Inferior parietal cortex (tissue), 1 donor: ENCODE results near the gene ZNF726.
A peak's percentile ranks its signal among the peaks of the same experiment; 100 is the strongest.
"Not testable (repeated sequence)": the region's sequence is repeated elsewhere in the genome, so short reads cannot be mapped to it uniquely, and the experiment has no call there.

Experiments used
- DNase-seq: peaks from one replicate; pipeline ENCODE4 v3.0.0-alpha.2; 2016; ENCODE audit errors: extremely low spot score

ZNF726 gene

DNA sequence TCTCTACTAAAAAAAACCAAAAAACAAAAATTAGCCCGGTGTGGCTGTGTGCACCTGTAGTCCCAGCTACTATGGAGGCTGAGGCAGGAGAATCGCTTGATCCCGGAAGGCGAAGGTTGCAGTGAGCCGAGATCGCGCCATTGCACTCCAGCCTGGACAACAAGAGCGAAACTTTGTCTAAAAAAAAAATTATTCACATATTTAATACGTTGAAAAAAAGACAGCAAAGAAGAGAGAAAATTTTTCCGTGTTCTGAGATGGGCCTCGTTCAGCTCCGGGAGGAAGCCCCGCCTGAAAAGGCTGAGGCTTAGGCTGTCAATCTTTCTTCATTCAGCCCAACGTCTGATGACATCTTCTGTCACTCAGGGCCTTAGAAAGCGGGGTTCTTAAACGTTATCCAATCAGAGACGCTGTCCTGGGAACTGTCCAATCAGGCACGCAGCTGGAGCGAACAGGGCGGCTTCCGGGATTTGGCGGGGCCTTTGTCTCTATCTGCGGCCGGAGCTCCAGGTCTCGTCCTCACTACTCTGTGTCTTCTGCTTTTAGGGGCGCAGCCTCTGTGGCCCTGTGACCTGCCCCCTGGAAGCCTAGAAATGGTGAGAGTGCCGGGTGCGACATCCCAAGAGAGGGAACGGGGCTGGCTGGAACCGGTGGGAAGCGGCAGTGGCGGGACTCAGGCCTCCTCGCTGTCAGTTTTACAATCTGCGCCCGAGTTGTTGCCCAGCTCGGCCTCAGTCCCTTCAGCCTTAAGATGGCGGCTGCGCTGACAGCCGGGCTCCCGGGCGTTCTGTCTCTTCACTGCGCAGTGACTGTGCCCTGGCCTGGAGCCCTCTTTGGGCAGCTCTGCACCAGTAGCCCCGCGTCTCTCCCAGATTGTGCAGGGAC lies at the start of gene ZNF726:
Gene ZNF726, plus strand, starts transcription at position 485 of the 885 bp plus-strand sequence. Its CDS starts 109 bp downstream, at position 594.
- peak; percentile 97 for DNase-seq

DNA sequence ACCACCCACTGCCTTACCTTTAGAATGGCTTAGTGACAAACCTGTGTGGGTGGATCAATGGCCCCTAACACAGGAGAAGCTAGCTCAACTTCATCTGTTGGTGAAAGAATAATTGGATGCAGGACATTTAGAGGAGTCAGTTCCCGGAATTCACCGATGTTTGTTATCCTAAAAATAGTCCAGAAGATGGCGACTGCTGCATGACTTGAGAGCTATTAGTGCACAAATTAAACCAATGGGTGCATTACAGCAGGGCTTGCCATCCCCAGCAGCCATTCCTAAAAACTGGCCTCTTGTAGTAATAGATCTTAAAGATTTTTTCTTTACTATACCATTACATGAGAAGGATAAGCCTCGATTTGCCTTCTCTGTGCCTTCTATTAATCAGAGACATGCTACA lies 46.8 kb upstream of the ZNF726 start:
- no peak for DNase-seq

DNA sequence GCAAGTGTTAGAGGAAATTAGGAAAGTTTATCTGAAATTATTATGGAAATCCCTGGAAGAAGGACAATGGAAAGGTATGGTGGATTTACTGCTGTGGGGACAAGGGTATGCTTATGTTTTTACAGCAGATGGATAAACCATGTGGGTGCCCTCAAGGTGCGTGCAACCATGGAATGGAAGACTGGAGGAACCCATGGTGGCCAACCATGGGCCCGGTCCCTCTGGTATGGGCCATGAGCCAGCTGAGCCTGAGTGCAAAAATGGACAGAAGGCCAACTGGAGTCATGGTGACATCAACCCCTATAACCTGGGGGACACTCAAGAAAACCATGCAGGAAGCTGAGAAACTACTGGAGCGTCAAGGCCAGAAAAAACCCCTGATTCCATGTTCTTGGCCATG lies 46.1 kb upstream of the ZNF726 start:
- DNase-seq: no peak

DNA sequence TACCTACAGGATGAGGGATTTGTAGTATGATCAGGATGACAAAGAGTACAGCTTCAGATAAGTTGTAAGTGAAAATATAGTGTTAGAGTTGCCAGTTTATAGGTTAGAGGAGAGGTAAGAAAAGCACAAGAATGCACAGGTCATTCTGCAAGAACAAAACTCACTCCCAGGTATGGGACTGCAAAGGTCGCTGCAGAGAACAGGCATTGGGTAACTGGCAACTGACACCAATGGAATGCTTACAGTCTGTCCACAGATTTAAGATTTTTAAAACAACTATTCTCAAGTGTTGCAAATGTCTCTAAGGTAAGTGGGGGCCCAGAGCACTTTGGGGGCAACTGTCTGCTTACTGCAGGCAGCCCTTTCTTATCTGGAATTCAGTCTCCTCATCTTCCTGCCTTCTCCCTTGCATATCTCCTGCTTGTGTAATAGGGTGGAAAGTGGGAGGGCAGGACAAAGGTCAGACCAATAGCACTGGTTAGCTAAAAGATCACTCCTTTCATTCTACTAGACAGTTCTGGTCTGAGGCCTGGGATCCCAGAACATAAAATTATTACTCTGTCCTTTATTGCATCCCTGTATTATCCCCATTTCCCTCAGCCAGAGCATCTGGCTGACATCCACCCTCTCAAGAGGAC lies 42.3 kb upstream of the ZNF726 start:
- DNase-seq: no peak

DNA sequence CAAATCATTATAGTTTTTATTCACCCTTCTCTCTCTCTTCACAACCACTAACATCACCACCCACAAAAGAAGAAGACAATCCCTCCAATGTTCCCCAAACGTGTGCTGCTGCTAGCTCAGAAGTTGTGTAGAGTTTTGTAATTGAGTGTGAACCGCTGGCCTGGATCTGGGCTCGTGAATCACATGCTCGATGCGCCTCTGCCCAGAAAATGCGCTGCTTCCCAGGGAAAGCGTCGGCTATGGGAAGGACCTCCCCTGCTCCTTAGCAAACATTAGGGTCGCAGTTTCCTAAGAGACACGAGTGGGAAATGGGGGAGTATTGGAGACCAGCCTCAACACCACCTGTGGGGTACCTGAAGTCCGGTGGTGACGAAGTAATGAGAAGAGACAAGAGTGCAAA lies 38.4 kb upstream of the ZNF726 start:
- no peak for DNase-seq

DNA sequence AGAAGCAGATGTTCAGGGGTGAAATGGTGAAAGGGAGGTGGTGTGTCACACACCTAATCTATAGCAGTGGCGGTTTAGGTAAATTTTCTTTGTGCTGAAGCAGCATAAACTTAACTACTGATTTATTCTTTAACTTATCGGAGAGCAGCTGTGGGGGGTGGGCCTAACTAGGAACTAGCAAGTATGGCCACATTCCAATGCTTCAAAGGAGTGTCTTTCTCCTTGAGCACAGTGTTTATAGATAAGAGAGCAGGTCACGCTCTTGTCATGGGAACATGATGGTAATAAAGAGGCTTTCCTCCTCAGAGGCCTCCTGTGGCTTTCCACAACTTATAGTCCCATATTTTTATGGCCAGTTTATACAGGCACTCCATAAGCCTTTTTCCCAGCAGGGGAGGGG lies 37.9 kb upstream of the ZNF726 start:
- DNase-seq: not testable (repeated sequence)

DNA sequence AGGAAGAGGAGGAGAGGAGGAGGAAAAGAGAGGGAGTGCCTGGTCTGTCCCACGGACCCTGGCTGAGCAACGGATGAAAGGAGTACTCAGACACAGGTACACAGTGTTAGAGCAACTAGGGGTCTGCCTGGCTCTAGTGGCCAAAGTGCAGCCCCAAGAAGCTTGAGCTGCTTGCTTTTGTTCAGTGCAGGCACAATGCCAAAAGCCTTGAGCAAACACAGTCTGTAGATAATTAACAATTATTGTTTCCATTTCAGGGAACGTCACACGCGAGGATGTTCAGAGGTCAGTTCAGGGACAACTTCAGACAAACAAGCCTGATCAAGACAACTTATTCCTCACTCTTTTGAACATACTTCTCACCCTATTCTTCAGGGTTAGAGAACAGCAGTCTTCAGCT lies 32.2 kb upstream of the ZNF726 start:
- DNase-seq: no peak

DNA sequence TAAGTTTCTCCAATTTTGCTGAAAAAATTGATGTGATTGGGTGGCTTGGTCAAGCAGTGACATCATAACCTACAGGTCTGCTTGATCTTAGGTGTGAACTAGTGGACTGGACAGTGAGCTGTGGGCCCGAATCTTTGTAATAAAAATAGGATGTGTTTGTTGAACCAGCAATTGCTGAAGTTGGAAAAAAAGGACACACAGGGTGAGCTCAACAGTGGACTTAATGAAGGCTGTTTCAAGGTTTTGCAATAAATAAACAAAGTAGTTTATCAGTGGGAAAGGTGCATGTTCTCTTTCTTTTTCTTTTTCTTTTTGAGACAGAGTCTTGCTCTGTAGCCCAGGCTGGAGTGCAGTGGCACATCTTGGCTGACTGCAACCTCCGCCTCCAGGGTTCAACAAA lies 30.3 kb upstream of the ZNF726 start:
- DNase-seq: no peak

DNA sequence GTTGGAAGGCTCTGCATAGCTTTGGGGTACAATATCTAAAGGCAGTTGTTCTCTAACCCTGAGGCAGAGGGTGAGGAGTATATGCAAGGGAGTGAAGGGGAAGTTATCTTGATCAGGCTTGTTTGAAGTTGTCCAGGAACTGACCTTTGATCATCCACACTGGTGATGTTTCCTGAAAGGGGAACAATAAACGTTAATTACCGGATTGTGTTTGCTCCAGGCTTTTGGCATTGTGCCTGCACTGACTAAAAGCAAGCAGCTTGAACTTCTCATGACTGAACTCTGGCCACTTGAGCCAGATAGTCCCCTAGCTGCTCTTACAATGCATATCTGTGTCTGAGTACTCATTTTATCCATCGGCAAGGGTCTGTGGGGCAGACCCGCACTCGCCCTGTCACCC lies 27.0 kb upstream of the ZNF726 start:
- no peak for DNase-seq

DNA sequence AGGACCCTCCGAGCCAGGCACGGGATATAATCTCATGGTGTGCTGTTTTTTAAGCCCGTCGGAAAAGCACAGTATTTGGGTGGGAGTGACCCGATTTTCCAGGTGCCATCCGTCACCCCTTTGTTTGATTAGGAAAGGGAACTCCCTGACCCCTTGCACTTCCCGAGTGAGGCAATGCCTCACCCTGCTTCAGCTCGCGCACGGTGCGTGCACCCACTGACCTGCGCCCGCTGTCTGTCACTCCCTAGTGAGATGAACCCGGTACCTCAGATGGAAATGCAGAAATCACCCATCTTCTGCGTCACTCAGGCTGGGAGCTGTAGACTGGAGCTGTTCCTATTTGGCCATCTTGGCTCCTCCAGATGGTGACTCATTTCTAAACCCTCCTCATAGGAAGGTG lies 18.6 kb upstream of the ZNF726 start:
- DNase-seq: not testable (repeated sequence)

DNA sequence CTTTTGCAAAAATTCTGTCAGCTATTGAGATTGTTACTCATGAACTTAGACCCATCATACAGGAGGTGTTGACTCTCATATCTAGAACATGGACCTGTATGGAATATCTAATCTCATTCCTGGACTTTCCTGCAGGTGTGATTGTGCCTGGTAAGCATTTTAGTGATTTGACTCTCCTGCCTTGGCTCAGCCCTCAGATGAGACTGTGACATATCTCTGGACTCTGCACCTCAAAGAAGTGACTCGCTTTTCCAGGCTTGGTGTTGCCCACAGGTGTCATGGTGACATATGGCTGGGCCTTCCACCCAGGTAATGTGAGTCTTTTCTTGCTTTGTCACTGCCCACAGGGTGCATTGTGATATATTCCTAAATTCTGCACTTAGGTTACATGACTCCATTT lies 17.8 kb upstream of the ZNF726 start:
- DNase-seq: no peak

DNA sequence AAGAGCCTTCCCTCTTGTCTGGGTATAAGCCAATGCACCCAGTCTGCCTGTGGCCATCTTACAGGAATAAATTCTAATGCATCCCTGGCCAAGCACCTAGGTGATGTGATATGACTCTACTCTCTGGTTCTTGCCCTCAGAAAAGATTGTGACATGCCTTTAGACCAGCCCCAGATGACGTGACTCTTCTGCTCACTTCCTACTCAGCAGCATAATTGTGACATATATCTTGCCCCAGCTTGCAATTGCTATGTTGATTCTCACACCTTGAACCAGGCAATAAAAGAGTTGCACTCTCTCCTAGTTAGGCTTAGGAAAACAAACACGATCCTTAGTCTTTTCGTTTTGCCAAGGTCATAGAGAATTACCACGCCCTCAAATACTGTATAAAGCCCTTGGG lies 13.3 kb upstream of the ZNF726 start:
- DNase-seq: no peak

DNA sequence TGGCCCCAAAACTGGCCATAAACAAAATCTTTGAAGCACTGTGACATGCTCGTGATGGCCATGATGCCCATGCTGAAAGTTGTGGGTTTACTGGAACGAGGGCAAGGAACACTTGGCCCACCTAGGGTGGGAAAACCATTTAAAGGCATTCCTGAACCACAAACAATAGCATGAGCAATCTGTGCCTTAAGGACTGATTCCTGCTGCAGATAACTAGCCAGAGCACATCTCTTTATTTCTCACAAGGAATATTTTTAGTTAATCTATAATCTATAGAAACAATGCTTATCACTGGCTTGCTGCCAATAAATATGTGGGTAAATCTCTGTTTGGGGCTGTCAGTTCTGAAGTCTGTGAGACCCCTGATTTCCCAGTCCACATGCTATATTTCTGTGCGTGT lies 10.3 kb upstream of the ZNF726 start:
- DNase-seq: no peak

DNA sequence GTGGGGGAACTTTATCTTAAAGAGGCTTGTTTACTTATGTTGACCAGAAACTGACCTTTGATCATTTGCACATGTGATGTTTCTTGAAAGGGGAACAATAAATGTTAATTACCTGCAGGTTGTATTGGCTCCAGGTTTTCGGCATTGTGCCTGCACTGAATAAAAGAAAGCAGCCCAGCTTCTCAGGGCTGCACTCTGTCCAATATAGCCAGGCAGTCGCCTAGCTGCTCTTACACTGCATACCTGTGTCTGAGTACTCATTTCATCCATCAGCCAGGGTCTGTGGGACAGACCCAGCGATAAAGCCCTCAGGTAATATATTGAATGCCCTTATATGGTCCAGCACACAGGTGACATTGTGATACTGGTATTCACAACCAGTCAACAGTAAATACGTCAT lies 8.9 kb upstream of the ZNF726 start:
- DNase-seq: no peak

DNA sequence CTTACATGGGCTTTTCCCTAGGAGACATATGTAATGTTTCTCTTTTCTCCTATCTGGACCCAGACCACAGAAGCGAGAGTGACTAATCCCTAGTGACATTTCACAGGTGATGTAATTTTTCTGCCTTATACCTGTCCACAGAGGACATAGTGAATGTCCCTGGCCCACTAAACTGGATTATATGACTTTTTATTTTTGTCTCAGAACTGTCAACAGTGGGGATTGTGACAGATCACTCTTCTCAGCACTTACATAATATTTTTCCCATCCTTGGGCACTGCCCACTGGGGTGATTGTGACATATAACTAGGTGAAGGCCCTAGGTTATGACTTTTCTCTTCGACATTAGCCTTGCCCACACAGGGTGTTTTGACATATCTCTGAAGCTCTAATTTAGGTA lies 7.9 kb upstream of the ZNF726 start:
- no peak for DNase-seq

DNA sequence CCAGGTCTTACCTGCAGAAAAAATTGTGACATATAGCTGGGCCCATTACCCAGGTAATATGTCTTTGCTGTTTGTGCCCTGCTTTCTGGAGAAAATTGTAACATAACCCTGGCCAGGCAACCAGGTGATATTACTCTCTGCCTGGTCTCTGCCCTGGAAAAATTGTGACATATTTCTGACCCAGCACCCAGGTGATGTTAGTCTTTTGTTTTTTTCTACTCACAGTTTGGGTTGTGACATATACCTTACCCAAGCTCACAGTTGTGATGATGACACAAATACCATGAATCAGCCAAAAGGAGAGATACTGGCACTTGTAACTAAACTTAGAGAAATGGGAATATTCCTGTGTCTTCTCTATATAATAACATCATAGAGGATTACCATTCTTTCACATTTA lies 6.5 kb upstream of the ZNF726 start:
- no peak for DNase-seq

DNA sequence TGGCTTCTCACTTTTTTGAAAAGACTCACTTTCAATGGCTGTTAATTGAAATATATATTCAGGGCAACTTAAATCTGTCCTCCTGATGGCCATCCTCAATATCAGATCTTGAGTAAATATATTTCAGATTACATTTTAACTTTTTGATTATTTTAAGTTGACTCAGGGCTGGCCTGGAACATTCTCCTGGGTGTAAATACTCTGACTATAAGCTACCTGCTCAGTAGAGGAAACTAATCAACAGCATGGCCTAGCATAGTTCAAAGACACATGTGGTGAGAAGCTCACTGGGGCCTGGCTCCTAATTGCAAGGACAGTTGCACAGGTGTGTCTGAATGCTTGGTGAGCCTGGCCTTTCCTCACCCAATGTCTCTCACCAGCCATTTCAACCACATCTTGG lies 5.5 kb upstream of the ZNF726 start:
- DNase-seq: no peak

DNA sequence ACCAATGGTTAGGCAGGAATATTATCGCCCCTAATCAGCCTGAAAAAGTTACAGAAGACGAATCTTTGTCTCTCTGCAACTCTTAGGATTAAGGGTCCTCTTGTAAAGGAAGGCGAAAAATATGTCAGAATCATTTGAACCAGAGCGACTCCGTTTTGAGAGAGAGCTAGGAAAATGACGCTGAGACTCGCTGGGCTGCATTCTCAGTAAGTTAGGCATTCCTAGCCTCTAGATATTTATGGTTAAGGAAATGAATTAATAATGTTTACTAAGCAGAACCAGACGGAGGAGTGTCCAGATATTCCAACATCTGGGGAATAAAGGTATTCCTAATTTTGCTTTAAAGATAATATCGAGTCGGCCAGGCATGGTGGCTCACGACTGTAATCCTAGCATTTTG lies 755 bp upstream of the ZNF726 start:
- no peak for DNase-seq

DNA sequence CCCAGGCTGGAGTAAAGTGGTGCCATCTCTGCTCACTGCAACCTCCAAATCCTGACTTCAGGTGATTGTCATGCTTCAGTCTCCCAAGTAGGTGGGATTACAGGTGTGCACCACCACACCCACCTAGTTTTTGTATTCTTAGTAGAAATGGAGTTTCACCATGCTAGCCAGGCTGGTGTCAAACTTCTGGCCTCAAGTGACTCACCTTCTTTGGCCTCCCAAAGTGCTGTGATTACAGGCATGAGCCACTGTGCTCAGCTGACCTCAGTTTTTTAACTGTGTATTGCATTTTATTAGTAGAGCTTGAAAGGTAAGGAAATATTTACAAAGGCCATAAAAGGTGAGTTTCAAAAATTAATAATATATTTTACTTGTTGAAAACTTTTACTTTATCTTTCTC lies 2.3 kb downstream of the ZNF726 start:
- DNase-seq: no peak

DNA sequence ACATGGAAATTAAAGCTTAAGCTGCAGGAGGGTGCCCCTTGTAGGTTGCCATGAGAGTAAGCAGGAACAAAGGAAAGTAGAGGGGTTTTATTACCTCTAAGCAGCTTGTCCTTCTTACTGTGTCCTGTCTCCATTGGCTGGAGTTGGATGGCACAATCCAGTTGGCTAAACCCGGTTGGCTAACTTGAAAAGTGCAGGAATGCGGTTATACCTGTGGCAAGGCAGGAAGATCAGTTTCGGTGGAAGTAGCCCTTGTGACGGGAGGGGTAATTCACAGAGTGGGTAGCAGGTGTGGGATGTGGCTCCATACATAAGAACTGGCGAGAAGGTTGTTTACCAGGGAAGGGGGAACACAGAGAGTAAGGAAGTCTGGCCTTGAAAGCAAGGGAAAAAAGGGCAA lies 3.2 kb downstream of the ZNF726 start:
- no peak for DNase-seq

DNA sequence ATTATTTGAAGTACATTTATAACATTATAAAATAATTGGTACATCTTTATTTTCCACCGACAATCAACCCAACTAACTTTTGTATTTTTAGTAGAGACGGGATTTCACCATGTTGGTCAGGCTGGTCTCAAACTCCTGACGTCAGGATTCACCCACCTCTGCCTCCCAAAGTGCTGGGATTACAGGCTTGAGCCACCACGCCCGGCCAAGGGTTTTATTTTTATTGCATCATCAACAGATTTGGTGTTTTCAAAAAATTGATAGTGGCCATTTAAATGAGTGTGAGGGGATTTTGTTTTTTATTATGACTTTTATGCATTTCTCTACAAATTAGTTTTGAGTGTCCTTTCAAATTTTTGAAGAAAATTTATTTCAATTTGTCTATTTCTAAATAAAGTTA lies 10.6 kb downstream of the ZNF726 start:
- DNase-seq: no peak

DNA sequence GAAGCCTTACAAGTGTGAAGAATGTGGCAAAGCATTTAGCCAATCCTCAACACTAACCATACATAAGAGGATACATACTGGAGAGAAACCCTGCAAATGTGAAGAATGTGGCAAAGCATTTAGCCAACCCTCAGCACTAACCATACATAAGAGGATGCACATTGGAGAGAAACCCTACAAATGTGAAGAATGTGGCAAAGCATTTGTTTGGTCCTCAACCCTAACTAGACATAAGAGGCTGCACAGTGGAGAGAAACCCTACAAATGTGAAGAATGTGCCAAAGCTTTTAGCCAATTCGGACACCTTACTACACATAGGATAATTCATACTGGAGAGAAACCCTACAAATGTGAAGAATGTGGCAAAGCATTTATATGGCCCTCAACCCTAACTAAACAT lies 18.2 kb downstream of the ZNF726 start:
- no peak for DNase-seq

DNA sequence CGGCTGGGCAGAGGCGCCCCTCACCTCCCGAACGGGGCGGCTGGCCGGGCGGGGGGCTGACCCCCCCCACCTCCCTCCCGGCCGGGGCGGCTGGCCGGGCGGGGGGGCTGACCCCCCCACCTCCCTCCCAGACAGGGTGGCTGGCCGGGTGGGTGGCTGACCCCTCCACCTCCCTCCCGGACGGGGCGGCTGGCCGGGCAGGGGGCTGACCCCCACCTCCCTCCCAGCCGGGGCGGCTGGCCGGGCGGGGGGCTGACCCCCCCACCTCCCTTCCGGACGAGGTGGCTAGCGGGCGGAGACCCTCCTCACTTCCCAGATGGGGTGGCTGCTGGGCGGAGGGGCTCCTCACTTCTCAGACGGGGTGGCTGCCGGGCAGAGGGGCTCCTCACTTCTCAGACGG lies 22.3 kb downstream of the ZNF726 start:
- not testable (repeated sequence) for DNase-seq
